Measurements from ENCODE around the gene PRKN.

GRCh38 chr6:161815965-161816364 is 911.6 kb downstream of the PRKN start:
- TF ChIP-seq, protein P1, sequence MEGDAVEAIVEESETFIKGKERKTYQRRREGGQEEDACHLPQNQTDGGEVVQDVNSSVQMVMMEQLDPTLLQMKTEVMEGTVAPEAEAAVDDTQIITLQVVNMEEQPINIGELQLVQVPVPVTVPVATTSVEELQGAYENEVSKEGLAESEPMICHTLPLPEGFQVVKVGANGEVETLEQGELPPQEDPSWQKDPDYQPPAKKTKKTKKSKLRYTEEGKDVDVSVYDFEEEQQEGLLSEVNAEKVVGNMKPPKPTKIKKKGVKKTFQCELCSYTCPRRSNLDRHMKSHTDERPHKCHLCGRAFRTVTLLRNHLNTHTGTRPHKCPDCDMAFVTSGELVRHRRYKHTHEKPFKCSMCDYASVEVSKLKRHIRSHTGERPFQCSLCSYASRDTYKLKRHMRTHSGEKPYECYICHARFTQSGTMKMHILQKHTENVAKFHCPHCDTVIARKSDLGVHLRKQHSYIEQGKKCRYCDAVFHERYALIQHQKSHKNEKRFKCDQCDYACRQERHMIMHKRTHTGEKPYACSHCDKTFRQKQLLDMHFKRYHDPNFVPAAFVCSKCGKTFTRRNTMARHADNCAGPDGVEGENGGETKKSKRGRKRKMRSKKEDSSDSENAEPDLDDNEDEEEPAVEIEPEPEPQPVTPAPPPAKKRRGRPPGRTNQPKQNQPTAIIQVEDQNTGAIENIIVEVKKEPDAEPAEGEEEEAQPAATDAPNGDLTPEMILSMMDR (IDR thresholded peaks at IDR 0.05; ENCODE audit: poor library complexity, severe bottlenecking): no peak
- TF ChIP-seq REST (IDR thresholded peaks at IDR 0.05; ENCODE audit: borderline replicate concordance) (no peak), EZH2 (IDR thresholded peaks at IDR 0.05; ENCODE audit: borderline replicate concordance, insufficient read depth, low read length, poor library complexity, severe bottlenecking) (no peak), RAD21 (conservative IDR thresholded peaks at IDR 0.05) (no peak), EP300 (conservative IDR thresholded peaks at IDR 0.05; ENCODE audit: poor library complexity, severe bottlenecking) (no peak), POLR2AphosphoS5 (IDR thresholded peaks at IDR 0.05) (no peak)

Data from neural cell (in vitro differentiated cells).